ENCODE results near the gene BIRC6.

- TF ChIP-seq, protein P1, sequence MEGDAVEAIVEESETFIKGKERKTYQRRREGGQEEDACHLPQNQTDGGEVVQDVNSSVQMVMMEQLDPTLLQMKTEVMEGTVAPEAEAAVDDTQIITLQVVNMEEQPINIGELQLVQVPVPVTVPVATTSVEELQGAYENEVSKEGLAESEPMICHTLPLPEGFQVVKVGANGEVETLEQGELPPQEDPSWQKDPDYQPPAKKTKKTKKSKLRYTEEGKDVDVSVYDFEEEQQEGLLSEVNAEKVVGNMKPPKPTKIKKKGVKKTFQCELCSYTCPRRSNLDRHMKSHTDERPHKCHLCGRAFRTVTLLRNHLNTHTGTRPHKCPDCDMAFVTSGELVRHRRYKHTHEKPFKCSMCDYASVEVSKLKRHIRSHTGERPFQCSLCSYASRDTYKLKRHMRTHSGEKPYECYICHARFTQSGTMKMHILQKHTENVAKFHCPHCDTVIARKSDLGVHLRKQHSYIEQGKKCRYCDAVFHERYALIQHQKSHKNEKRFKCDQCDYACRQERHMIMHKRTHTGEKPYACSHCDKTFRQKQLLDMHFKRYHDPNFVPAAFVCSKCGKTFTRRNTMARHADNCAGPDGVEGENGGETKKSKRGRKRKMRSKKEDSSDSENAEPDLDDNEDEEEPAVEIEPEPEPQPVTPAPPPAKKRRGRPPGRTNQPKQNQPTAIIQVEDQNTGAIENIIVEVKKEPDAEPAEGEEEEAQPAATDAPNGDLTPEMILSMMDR (IDR thresholded peaks at IDR 0.05) = no peak
- no peak for TF ChIP-seq POLR2A (IDR thresholded peaks at IDR 0.05)
These were observed 309.9 kb downstream of the BIRC6 start for GRCh38 chr2:32666704-32667103.

Data from testis (tissue), 2 donors.